Measurements from ENCODE around the gene ATG4A.

DNA sequence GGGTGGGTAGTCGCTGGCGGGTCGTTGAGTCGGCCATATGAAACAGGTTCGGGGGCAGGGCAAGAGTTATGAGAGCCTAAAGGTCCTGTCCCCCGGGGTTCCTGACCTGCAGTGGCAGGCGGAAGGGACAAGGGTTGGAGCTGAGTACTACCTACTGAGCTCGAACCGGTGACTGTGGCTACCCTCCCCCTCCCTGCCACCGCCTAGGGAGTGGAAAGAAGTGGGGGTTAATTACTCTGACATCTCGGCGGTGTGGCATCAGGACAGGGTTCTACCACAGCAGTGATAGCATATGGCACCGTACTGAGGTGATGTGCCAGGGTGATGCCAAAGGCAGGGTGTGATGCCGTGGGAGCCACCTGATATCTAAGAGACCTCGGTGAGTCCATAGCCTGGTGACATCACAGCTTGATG is 307 bp downstream of the ATG4A start:
- no peak for TF ChIP-seq GLIS3 (CRISPR knock-in tag; IDR thresholded peaks at IDR 0.05)
- TF ChIP-seq OSR1 (CRISPR knock-in tag; IDR thresholded peaks at IDR 0.05) = no peak
- no peak for TF ChIP-seq PATZ1 (CRISPR knock-in tag; IDR thresholded peaks at IDR 0.05; ENCODE audit: borderline replicate concordance)
- TF ChIP-seq ZNF565 (CRISPR knock-in tag; conservative IDR thresholded peaks at IDR 0.05; ENCODE audit: low read depth) = no peak
- TF ChIP-seq ARNTL (CRISPR knock-in tag; IDR thresholded peaks at IDR 0.05; ENCODE audit: borderline replicate concordance, low read depth) = no peak
